Raji (cell line): ENCODE measurements around the gene IFI16.

Experiments
- POLR2A ChIP-seq: IDR thresholded peaks from 2 replicates; pipeline ENCODE4 v1.6.1; 2011; ENCODE audit warnings: low read depth, low read length, control low read depth; ENCODE audit not compliant: insufficient read depth

IFI16 gene

GRCh38 chr1:159030311-159030710, 20.6 kb downstream of the IFI16 start:
- TF ChIP-seq POLR2A, result no peak

GRCh38 chr1:159030877-159031447, 21.3 kb downstream of the IFI16 start:
- TF ChIP-seq POLR2A, result no peak

GRCh38 chr1:159040206-159040605, 30.5 kb downstream of the IFI16 start:
- TF ChIP-seq POLR2A, result no peak

DNA sequence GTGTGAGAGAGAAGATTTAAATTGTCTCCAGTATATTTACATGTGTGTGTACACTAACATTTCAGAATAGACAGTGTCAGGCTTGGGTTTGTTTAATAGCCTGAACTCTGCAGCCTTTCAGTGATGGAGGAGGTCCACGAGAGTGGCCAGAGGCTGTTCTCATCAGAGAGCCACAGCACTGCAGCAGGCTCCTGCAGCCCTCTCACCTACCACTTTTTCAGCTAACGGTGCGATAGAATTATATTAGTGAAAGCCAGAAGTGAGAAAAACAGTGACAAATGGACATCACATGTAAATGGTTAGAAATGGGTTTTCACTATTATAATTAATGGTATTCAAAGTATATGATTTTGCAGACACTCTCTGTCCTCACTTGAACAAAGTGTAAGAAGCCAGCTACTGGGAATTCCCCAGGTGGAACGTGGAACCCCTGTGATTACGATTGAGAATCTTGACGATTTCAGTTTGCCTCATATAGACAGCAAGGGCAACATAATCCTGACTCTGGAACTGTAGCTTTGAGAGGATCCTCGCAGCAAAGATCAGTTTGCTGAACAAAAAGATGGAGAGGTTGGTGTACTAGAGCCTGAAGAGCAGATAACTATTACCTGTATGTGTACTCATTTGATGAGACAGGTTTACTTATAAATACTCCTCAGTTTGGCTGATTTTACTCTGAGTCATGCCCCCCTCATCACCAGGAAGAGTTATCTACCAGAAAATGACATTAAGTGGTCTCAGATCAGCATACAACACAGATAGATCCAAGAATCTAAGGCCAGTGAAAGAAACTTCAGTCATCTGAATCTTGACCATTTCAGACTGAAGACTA, 31.4 kb downstream of the IFI16 start:
- no peak for TF ChIP-seq POLR2A

DNA sequence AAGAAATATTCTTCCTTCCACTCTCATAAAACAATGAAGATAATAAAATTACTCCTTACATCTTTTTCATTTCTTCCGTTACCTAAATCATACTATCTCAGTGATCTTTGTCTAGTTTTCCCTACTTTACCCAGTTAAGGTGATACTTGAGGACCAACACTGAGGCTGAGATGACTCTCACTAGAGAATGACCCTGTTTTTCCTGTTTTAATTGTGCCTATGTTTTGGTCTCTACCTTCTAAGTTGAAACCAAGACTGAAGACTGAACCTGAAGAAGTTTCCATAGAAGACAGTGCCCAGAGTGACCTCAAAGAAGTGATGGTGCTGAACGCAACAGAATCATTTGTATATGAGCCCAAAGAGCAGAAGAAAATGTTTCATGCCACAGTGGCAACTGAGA, 41.7 kb downstream of the IFI16 start:
- TF ChIP-seq POLR2A, result no peak

- TF ChIP-seq POLR2A, result no peak
These were observed 44.7 kb downstream of the IFI16 start for GRCh38 chr1:159054427-159054826.

- no peak for TF ChIP-seq POLR2A
These were observed 45.5 kb downstream of the IFI16 start for GRCh38 chr1:159055181-159055641.

GRCh38 chr1:159056069-159056698, 46.5 kb downstream of the IFI16 start:
- TF ChIP-seq POLR2A, result no peak

DNA sequence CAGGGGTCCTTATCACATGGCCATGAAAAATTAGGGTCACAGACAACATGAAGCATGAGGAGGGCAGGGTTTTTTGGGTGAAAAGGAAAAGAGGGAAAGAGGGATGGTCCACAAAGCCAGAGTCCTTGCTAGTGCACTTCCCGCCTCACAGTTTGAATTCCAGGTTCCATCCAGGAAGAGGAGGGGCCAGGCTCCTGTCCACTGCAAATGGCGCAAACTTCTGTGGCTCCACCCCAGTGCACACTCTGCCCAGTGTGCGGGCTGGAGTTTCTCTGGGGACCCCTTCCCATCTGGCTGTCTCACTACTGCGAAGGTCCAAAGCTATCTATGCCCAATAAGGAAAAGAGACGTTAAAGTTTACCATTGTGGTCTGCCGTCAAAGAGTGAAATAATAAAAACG, 49.0 kb downstream of the IFI16 start:
- no peak for TF ChIP-seq POLR2A

DNA sequence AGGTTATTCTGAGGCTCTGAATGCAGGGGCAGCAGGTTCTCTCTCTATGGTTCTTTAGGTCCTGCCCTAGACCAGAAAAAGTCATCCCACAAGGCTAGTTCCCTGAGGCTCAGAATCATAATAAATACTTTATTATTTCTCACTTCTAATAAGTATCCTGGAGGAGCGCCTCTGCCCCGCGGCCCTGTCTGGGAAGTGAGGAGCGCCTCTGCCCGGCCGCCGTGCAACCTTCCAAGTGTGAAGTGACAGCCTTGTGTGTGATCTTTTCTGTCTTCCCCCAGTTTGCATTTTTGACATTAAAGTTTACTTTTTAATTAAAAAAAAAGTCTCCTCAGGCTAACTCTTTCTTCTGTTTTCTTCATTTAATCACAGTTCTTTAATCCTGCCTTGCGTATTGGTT, 55.4 kb downstream of the IFI16 start:
- no peak for TF ChIP-seq POLR2A

- no peak for TF ChIP-seq POLR2A
These were observed 56.4 kb downstream of the IFI16 start for GRCh38 chr1:159066108-159066507.

- TF ChIP-seq POLR2A, result peak; percentile 70; the same call in 1 of the 2 replicates
These were observed 58.3 kb downstream of the IFI16 start for GRCh38 chr1:159067699-159068621.

- no peak for TF ChIP-seq POLR2A
These were observed 59.2 kb downstream of the IFI16 start for GRCh38 chr1:159068886-159069285.

DNA sequence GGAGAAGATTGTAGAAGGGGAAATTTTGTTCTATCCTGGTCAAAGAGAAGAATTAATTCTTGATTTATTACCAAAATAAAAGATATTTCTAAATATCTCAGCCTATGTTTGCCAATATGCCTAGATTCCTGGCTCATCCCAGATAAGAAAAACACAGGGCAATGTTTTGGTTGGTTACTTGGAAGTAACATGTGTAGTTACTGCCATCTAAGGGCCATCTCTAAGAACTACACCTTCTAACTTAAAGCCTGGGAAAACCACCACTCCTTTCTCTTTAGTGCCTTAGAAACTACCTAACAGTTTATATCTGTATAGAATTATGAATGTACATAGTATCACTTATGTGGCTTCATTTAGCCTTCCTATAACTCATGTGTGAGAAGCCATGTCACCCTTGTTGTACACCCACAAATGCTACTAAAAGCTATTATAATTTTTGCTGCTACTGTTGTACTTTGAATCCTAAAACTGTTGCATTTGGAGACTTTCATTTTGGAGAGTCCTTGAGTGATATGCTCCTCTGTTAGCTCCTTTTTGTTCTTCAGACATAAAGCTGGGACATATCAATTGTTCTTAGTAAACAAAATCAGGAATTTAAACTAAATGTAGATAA, 62.4 kb downstream of the IFI16 start:
- TF ChIP-seq POLR2A, result no peak
